Measurements from ENCODE around the gene PARM1. TPM values are rescaled to one million over a fixed set of nuclear protein-coding genes. Genes with fewer than 3 reads are reported as not detected.

PARM1 gene
- total and polyA plus RNA-seq, 2 of the 4 experiments (the other 2 are of a cell fraction) = 0.07 to 0.18 TPM

DNA sequence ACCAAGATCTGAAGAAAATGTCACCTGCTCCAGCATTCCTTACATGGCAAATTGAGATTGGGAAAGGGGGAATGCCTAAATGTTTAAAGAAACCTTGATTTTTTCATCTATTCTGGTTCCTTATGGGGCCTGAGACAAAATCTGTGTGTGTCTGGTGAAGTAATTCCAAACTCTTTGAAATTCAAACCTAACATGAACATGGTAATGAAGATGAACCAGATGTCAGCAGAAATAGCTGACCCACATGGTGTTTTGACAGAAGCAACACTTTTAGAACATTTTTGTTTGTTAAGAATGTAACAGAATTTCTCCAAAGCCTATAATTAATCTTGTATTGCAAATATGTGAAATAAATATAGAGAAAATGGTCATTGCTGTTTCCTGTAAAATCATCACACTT, 133.0 kb downstream of the PARM1 start:
- H3K4me2 ChIP-seq (ENCODE audit: low read depth, low read length) = no peak overlapping the region
- no peak overlapping the region for H2BK15ac ChIP-seq (ENCODE audit: low read depth, low read length)
- H2AK9ac ChIP-seq (replicated peaks; ENCODE audit: low read depth, low read length, poor library complexity) = no peak overlapping the region
- H3K4ac ChIP-seq (ENCODE audit: low read depth, low read length) = no peak overlapping the region
- in situ Hi-C loops (cut with MboI; ENCODE audit: low sequenced_read_pairs) (no loop called here), intact Hi-C loops (cut with micrococcal nuclease) (no loop called here), dilution Hi-C loops (cut with HindIII; ENCODE audit: low sequenced_read_pairs, unreplicated experiment) (no loop called here)
- ChIA-PET CTCF (no interaction called here), POLR2A (ENCODE audit: unreplicated experiment) (no interaction called here)
- no peak overlapping the region for H3K14ac ChIP-seq (replicated peaks; ENCODE audit: low read depth, low read length)
- ATAC-seq (ENCODE audit: low read depth) = no peak
- no peaks in the 10 kb centered on the region for H3K79me1 ChIP-seq (ENCODE audit: low read depth in 1 of 2, low read length in 2 of 2)
- H3K9me1 ChIP-seq (ENCODE audit: insufficient read depth, low read length) = no peaks in the 10 kb centered on the region
- H3K23ac ChIP-seq (ENCODE audit: low read depth, low read length) = no peak overlapping the region
- no TSS peak for BruUV-seq (replicated peaks)
- no peaks in the 10 kb centered on the region for H3K4me1 ChIP-seq (ENCODE audit: control insufficient read depth, insufficient read depth, low read length)
- DNase-seq = no peak
- H3K18ac ChIP-seq (ENCODE audit: low read depth, low read length) = no peak overlapping the region
- no peaks in the 10 kb centered on the region for H3K9me3 ChIP-seq (ENCODE audit: control insufficient read depth, insufficient read depth, low read length)
- H3K56ac ChIP-seq (ENCODE audit: extremely low read depth, insufficient read depth, low read length) = no peak overlapping the region
- H3K27ac ChIP-seq (ENCODE audit: insufficient read depth, low read length) = no peak overlapping the region
- no peak overlapping the region for H2AFZ ChIP-seq (replicated peaks; ENCODE audit: low read length, poor library complexity)
- H4K5ac ChIP-seq (ENCODE audit: low read depth, low read length) = no peak overlapping the region
- no peak overlapping the region for H2AK5ac ChIP-seq (ENCODE audit: low read depth, low read length)
- TF ChIP-seq, protein P1, sequence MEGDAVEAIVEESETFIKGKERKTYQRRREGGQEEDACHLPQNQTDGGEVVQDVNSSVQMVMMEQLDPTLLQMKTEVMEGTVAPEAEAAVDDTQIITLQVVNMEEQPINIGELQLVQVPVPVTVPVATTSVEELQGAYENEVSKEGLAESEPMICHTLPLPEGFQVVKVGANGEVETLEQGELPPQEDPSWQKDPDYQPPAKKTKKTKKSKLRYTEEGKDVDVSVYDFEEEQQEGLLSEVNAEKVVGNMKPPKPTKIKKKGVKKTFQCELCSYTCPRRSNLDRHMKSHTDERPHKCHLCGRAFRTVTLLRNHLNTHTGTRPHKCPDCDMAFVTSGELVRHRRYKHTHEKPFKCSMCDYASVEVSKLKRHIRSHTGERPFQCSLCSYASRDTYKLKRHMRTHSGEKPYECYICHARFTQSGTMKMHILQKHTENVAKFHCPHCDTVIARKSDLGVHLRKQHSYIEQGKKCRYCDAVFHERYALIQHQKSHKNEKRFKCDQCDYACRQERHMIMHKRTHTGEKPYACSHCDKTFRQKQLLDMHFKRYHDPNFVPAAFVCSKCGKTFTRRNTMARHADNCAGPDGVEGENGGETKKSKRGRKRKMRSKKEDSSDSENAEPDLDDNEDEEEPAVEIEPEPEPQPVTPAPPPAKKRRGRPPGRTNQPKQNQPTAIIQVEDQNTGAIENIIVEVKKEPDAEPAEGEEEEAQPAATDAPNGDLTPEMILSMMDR (conservative IDR thresholded peaks at IDR 0.05; ENCODE audit: low read depth, low read length) = no peak
- no peak for TF ChIP-seq BHLHE40 (IDR thresholded peaks at IDR 0.05; ENCODE audit: low read depth, low read length)
- TF ChIP-seq RAD21 (IDR thresholded peaks at IDR 0.05; ENCODE audit: low read length) = no peak
- no peak overlapping the region for H3K9ac ChIP-seq (ENCODE audit: low read depth, low read length)
- no peak overlapping the region for H2BK120ac ChIP-seq (ENCODE audit: low read depth, low read length)
- H3K36me3 ChIP-seq (ENCODE audit: control insufficient read depth, insufficient read depth, low read length) = no peaks in the 10 kb centered on the region
- H3K4me3 ChIP-seq (ENCODE audit: insufficient read depth, low read depth, low read length) = no peak overlapping the region
- no peak overlapping the region for H2BK5ac ChIP-seq (ENCODE audit: low read depth, low read length, poor library complexity, severe bottlenecking)
- H4K8ac ChIP-seq (ENCODE audit: low read depth in 2 of 2, low read length in 2 of 2) = no peak overlapping the region
- H4K91ac ChIP-seq (ENCODE audit: insufficient read depth, low read depth, low read length) = no peak overlapping the region
- H4K20me1 ChIP-seq (ENCODE audit: insufficient read depth, low read length) = no peaks in the 10 kb centered on the region
- H2BK20ac ChIP-seq (ENCODE audit: low read depth, low read length) = no peak overlapping the region
- H3K27me3 ChIP-seq (ENCODE audit: control insufficient read depth, insufficient read depth, low read length) = no peaks in the 10 kb centered on the region
